Subcutaneous adipose tissue (tissue), 4 donors: ENCODE results near the gene ABCF2. TPM values are rescaled to one million over a fixed set of nuclear protein-coding genes. Genes with fewer than 3 reads are reported as not detected.

Experiments
- CTCF ChIP-seq: fragments of 450-650 bp; IDR thresholded peaks from one replicate; pipeline ENCODE4 v1.5.1; 2016; ENCODE audit warnings: low read depth, mild to moderate bottlenecking, control low read depth, antibody characterized with exemption, moderate library complexity
- total RNA-seq, 4 donors: library from RNA; depleted of rRNA; stranded (reverse); fragments of >200 nt; gene quantifications; one replicate each; pipeline ENCODE4 v1.1.0, GENCODE V29; 2016

The ABCF2 gene
- total RNA-seq, 4 donors from 2014 or later: 21.2 to 34.7 (median 29.3) TPM

GRCh38 chr7:151252561-151252835, 25.5 kb upstream of the ABCF2 start:
- TF ChIP-seq CTCF: no peak

GRCh38 chr7:151251689-151252560, 24.9 kb upstream of the ABCF2 start:
- no peak for TF ChIP-seq CTCF

- TF ChIP-seq CTCF: no peak
These were observed 24.3 kb upstream of the ABCF2 start for GRCh38 chr7:151251328-151251688.

GRCh38 chr7:151250181-151251132, 23.5 kb upstream of the ABCF2 start:
- TF ChIP-seq CTCF: no peak

GRCh38 chr7:151249732-151250072, 22.7 kb upstream of the ABCF2 start:
- no peak for TF ChIP-seq CTCF

GRCh38 chr7:151249034-151249731, 22.2 kb upstream of the ABCF2 start:
- TF ChIP-seq CTCF: no peak
